ENCODE measurements around the gene AMMECR1. TPM values are rescaled to one million over a fixed set of nuclear protein-coding genes. Genes with fewer than 3 reads are reported as not detected.

The AMMECR1 gene
- total RNA-seq, 6 donors from 2014 or later: 1.4 to 20.1 (median 8.0) TPM

DNA sequence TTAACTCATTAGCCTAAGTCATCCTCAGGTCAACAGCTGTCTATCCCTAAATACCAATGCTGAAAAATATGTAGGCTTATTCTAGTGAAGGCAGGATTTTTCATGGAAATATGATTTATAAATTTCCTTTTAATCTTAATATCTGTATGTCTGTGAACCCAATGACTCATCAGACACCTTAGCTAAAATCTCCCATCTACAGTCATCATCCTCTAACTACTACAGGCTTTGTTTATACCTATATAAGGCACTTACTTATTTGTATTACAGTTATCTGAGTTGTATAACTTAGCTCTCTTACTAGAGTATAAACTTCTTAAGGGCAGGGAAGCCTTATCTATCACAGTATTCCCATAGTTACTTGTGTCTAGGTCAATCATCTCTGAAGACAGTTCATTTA, 24.2 kb downstream of the AMMECR1 start:
- H3K4me3 ChIP-seq: no peak overlapping the region
- no peaks in the 10 kb centered on the region for H3K36me3 ChIP-seq
- no peak overlapping the region for H3K27ac ChIP-seq
- peaks cover 0 to 4% (median 0%) of the 10 kb centered on the region in 4 donors for H3K9me3 ChIP-seq
- no peaks in the 10 kb centered on the region for H3K4me1 ChIP-seq
- DNase-seq: no peak
- ATAC-seq (ENCODE audit: low FRiP score in 2 of 2): no peak
- H3K27me3 ChIP-seq: no peaks in the 10 kb centered on the region
- TF ChIP-seq CTCF (IDR thresholded peaks at IDR 0.05) (no peak), EP300 (IDR thresholded peaks at IDR 0.05) (no peak), POLR2A (IDR thresholded peaks at IDR 0.05) (no peak), POLR2AphosphoS5 (IDR thresholded peaks at IDR 0.05) (no peak)

GRCh38 chrX:110287605-110288004, 30.3 kb downstream of the AMMECR1 start:
- no peaks in the 10 kb centered on the region for H3K4me1 ChIP-seq
- TF ChIP-seq POLR2A (IDR thresholded peaks at IDR 0.05): no peak
- no peak overlapping the region for H3K27ac ChIP-seq
- H3K9me3 ChIP-seq: no peaks in the 10 kb centered on the region
- no peak for DNase-seq
- WGBS, 2 donors: 81 to 92% methylated on average over 2 of the region's 2 CpGs
- H3K36me3 ChIP-seq: no peaks in the 10 kb centered on the region
- ATAC-seq (ENCODE audit: low FRiP score in 2 of 2): no peak
- no peak overlapping the region for H3K4me3 ChIP-seq
- H3K27me3 ChIP-seq: no peaks in the 10 kb centered on the region

GRCh38 chrX:110286106-110286505, 31.8 kb downstream of the AMMECR1 start:
- Histone ChIP-seq H3K4me1 (no peaks in the 10 kb centered on the region), H3K27me3 (no peaks in the 10 kb centered on the region), H3K9me3 (no peaks in the 10 kb centered on the region), H3K4me3 (no peak overlapping the region), H3K36me3 (no peaks in the 10 kb centered on the region), H3K27ac (no peak overlapping the region)
- 79 to 95% methylated on average over 3 to 6 of the region's 6 CpGs for WGBS, 2 donors
- DNase-seq: no peak
- TF ChIP-seq POLR2AphosphoS5 (IDR thresholded peaks at IDR 0.05): no peak
- TF ChIP-seq CTCF (IDR thresholded peaks at IDR 0.05): no peak
- no peak for TF ChIP-seq EP300 (IDR thresholded peaks at IDR 0.05)
- no peak for TF ChIP-seq POLR2A (IDR thresholded peaks at IDR 0.05)
- peak in 1 of 2 donors; percentile 63 for ATAC-seq (ENCODE audit: low FRiP score in 2 of 2)

- Histone ChIP-seq H3K9me3 (no peaks in the 10 kb centered on the region), H3K27ac (no peak overlapping the region), H3K4me3 (no peak overlapping the region), H3K27me3 (no peaks in the 10 kb centered on the region), H3K36me3 (no peaks in the 10 kb centered on the region), H3K4me1 (no peaks in the 10 kb centered on the region)
- TF ChIP-seq POLR2A (IDR thresholded peaks at IDR 0.05) (no peak), POLR2AphosphoS5 (IDR thresholded peaks at IDR 0.05) (no peak), EP300 (IDR thresholded peaks at IDR 0.05) (no peak), CTCF (IDR thresholded peaks at IDR 0.05) (no peak)
- ATAC-seq (ENCODE audit: low FRiP score in 2 of 2) (no peak), DNase-seq (no peak)
- 83 to 88% methylated on average over 2 of the region's 2 CpGs for WGBS, 2 donors
These were observed 33.7 kb downstream of the AMMECR1 start for GRCh38 chrX:110284159-110284558.

- H3K27me3 ChIP-seq: no peaks in the 10 kb centered on the region
- no peak overlapping the region for H3K4me3 ChIP-seq
- H3K4me1 ChIP-seq: no peaks in the 10 kb centered on the region
- no peaks in the 10 kb centered on the region for H3K36me3 ChIP-seq
- no peaks in the 10 kb centered on the region for H3K9me3 ChIP-seq
- TF ChIP-seq CTCF (IDR thresholded peaks at IDR 0.05) (no peak), EP300 (IDR thresholded peaks at IDR 0.05) (no peak), POLR2AphosphoS5 (IDR thresholded peaks at IDR 0.05) (no peak)
- DNase-seq: no peak
- ATAC-seq (ENCODE audit: low FRiP score in 2 of 2): no peak
- H3K27ac ChIP-seq: no peak overlapping the region
These were observed 35.0 kb downstream of the AMMECR1 start for GRCh38 chrX:110282922-110283321.

All from upper lobe of left lung (tissue), 6 donors.